ENCODE results near the gene SLC22A17. TPM values are rescaled to one million over a fixed set of nuclear protein-coding genes. Genes with fewer than 3 reads are reported as not detected.

SLC22A17 gene
- total RNA-seq, 2 experiments from 2014 or later: not detected

DNA sequence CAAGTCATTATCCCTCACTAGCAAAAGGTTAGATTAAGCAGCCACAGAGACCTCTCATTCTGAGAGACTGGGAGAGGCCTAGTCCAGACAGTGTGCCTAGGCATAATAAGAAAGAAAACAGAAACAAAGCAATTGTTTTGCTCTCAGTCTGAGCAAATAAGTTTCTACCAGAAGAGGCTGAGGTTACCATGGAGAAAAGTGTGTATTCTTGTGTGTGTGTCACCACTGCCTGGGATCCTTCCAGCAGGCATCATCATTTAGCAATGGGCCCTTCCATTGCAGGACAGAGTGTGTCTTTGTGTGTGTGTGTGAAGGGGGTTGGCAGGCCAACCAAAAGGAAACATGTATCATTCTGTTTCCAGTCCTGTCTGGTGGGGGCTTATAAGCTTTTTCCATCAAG lies 8.6 kb upstream of the SLC22A17 start:
- BruUV-seq (replicated peaks): no TSS peak
- Histone ChIP-seq H4K20me1 (ENCODE audit: insufficient read depth, low read length) (no peaks in the 10 kb centered on the region), H3K9me3 (ENCODE audit: low read length) (no peaks in the 10 kb centered on the region), H3K4me2 (ENCODE audit: low read length) (no peak overlapping the region), H3K79me2 (ENCODE audit: insufficient read depth, low read depth, low read length) (no peaks in the 10 kb centered on the region), H3K9me2 (ENCODE audit: insufficient read depth, low read length) (no peaks in the 10 kb centered on the region), H2AFZ (ENCODE audit: low read length) (no peak overlapping the region), H3K36me3 (ENCODE audit: insufficient read depth, low read length) (no peaks in the 10 kb centered on the region), H3K27ac (ENCODE audit: low read depth, low read length, poor library complexity, severe bottlenecking) (no peak overlapping the region), H3K4me3 (ENCODE audit: low read depth, low read length, poor library complexity, severe bottlenecking) (no peak overlapping the region), H3K4me1 (ENCODE audit: insufficient read depth, low read length, poor library complexity, severe bottlenecking) (no peaks in the 10 kb centered on the region)
- intact Hi-C loops (cut with micrococcal nuclease; ENCODE audit: unreplicated experiment): no loop called here
- no peak for DNase-seq (ENCODE audit: low spot score)
- CTCF ChIA-PET (ENCODE audit: unreplicated experiment): no interaction called here
- no peak for TF ChIP-seq EZH2phosphoT487 (IDR thresholded peaks at IDR 0.05; ENCODE audit: borderline replicate concordance, low read depth, low read length)
- TF ChIP-seq, protein P1, sequence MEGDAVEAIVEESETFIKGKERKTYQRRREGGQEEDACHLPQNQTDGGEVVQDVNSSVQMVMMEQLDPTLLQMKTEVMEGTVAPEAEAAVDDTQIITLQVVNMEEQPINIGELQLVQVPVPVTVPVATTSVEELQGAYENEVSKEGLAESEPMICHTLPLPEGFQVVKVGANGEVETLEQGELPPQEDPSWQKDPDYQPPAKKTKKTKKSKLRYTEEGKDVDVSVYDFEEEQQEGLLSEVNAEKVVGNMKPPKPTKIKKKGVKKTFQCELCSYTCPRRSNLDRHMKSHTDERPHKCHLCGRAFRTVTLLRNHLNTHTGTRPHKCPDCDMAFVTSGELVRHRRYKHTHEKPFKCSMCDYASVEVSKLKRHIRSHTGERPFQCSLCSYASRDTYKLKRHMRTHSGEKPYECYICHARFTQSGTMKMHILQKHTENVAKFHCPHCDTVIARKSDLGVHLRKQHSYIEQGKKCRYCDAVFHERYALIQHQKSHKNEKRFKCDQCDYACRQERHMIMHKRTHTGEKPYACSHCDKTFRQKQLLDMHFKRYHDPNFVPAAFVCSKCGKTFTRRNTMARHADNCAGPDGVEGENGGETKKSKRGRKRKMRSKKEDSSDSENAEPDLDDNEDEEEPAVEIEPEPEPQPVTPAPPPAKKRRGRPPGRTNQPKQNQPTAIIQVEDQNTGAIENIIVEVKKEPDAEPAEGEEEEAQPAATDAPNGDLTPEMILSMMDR (conservative IDR thresholded peaks at IDR 0.05; ENCODE audit: low read length): no peak
- POLR2A ChIA-PET: no interaction called here

DNA sequence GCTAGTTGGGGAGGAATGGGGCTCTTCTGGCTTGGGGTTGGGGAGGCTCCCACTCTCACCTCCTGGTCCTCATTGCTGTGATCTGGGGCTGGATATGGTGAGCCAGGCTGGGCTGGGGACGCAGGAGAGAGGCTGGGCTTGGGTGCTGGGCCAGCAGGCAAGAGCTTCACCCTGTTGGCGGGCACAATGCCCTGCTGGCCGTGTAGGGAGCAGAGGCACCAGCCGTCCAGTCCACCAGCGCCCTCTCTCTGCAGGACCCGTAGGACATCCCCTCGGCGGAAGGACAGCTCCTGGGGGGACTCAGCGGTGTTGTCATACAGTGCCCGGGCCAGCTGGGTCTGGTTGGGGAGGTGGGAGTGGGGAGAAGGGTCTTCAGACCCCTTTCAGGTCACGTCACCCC lies 7.8 kb upstream of the SLC22A17 start:
- BruUV-seq (replicated peaks): no TSS peak
- Histone ChIP-seq H3K27ac (ENCODE audit: low read depth, low read length, poor library complexity, severe bottlenecking) (no peak overlapping the region), H3K9me3 (ENCODE audit: low read length) (no peaks in the 10 kb centered on the region), H3K36me3 (ENCODE audit: insufficient read depth, low read length) (no peaks in the 10 kb centered on the region), H3K4me3 (ENCODE audit: low read depth, low read length, poor library complexity, severe bottlenecking) (no peak overlapping the region), H3K4me2 (ENCODE audit: low read length) (no peak overlapping the region), H3K4me1 (ENCODE audit: insufficient read depth, low read length, poor library complexity, severe bottlenecking) (no peaks in the 10 kb centered on the region), H3K9me2 (ENCODE audit: insufficient read depth, low read length) (no peaks in the 10 kb centered on the region), H4K20me1 (ENCODE audit: insufficient read depth, low read length) (no peaks in the 10 kb centered on the region), H2AFZ (ENCODE audit: low read length) (no peak overlapping the region), H3K79me2 (ENCODE audit: insufficient read depth, low read depth, low read length) (no peaks in the 10 kb centered on the region)
- TF ChIP-seq, protein P1 (conservative IDR thresholded peaks at IDR 0.05; ENCODE audit: low read length): no peak
- TF ChIP-seq EZH2phosphoT487 (IDR thresholded peaks at IDR 0.05; ENCODE audit: borderline replicate concordance, low read depth, low read length): no peak
- CTCF ChIA-PET (ENCODE audit: unreplicated experiment): no interaction called here
- DNase-seq (ENCODE audit: low spot score): no peak
- intact Hi-C loops (cut with micrococcal nuclease; ENCODE audit: unreplicated experiment): no loop called here
- POLR2A ChIA-PET: no interaction called here

DNA sequence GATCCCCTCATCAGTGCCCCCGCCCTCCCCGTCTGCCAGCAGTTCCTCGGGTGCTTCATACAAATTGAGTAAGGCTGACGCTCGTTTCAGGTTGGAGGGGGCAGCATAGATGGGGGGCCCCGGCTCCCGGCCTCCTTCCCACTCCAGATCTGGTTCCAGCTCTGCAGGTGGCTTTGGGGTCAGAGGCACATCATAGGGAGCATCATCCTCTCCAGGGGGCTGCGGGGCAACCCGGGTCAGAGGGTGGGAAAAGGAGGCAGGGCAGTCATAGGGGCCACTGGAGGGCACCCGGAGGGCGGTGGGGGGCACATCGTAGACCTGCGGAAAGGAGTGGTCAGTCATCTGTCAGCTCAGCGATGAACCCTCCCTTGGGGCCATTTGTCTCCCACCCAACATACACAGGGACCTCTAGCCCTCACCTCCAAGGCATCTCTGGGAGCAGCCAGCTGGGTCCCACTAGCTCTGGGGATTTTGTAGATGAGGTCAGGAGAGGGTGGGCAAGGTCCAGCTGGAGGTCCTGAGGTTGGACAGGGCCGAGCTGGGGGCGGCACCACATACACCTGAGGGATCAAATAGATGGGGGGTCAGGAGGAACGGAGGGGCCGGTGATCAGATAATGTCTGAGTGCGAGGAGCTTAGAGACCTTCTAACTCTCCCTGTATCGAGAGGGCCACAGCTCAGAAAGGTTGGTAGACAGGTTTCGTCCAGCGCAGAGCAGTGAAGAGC lies 7.2 kb upstream of the SLC22A17 start:
- ChIA-PET CTCF (ENCODE audit: unreplicated experiment) (no interaction called here), POLR2A (no interaction called here)
- no peak for DNase-seq (ENCODE audit: low spot score)
- Histone ChIP-seq H3K4me1 (ENCODE audit: insufficient read depth, low read length, poor library complexity, severe bottlenecking) (no peaks in the 10 kb centered on the region), H3K4me3 (ENCODE audit: low read depth, low read length, poor library complexity, severe bottlenecking) (no peak overlapping the region), H3K27ac (ENCODE audit: low read depth, low read length, poor library complexity, severe bottlenecking) (no peak overlapping the region), H4K20me1 (ENCODE audit: insufficient read depth, low read length) (no peaks in the 10 kb centered on the region), H3K79me2 (ENCODE audit: insufficient read depth, low read depth, low read length) (no peaks in the 10 kb centered on the region), H3K9me3 (ENCODE audit: low read length) (no peaks in the 10 kb centered on the region), H2AFZ (ENCODE audit: low read length) (no peak overlapping the region), H3K9me2 (ENCODE audit: insufficient read depth, low read length) (no peaks in the 10 kb centered on the region), H3K36me3 (ENCODE audit: insufficient read depth, low read length) (no peaks in the 10 kb centered on the region), H3K4me2 (ENCODE audit: low read length) (no peak overlapping the region)
- no TSS peak for BruUV-seq (replicated peaks)
- no peak for TF ChIP-seq EZH2phosphoT487 (IDR thresholded peaks at IDR 0.05; ENCODE audit: borderline replicate concordance, low read depth, low read length)
- TF ChIP-seq, protein P1 (conservative IDR thresholded peaks at IDR 0.05; ENCODE audit: low read length): no peak
- intact Hi-C loops (cut with micrococcal nuclease; ENCODE audit: unreplicated experiment): no loop called here

Measured in OCI-LY7 (cell line).